ENCODE data around the gene SBF1. TPM values are rescaled to one million over a fixed set of nuclear protein-coding genes. Genes with fewer than 3 reads are reported as not detected.

The SBF1 gene
- total and polyA plus RNA-seq, 2 donors (not counting 1 experiment from before 2014, with no cell fraction given): 110 to 254 TPM

DNA sequence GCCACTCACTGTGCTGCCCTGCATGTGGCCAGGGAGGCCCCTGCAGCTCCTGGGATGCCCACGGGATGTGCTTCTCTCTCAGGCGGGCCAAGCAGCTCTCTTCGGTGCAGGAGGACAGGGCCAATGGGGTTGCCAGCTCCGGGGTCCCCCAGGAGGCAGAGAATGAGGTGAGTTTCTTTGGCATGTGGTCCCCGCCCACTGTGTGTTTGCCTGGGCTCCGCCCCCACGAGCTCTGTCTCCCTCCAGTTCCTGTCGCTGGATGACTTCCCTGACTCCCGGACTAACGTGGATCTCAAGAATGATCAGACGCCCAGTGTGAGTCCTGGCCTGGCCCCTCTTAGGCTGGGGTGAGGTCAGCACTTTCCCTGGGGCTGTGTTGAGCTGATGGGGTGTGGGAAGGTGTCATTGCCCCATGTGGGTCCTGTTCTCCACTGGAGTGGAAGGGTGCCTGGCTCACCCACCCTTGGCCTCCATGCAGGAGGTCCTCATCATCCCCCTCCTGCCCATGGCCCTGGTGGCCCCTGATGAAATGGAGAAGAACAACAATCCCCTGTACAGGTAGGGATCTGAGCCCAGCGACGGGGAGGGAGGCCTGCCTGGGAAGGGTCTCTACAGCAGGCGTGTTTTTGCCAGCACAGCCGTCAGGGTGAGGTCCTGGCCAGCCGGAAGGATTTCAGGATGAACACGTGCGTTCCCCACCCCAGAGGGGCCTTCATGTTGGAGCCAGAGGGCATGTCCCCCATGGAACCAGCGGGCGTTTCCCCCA is 42.8 kb upstream of the SBF1 start:
- DNase-seq (no peak), ATAC-seq (ENCODE audit: low read depth) (no peak)
- Histone ChIP-seq H4K20me1 (ENCODE audit: control insufficient read depth, insufficient read depth, low read length, poor library complexity, severe bottlenecking) (peaks cover 50% of the 10 kb centered on the region), H3K9me3 (ENCODE audit: control extremely low read depth in 1 of 3, control insufficient read depth in 2 of 3, insufficient read depth in 1 of 3, low read length in 2 of 3) (no peaks in the 10 kb centered on the region), H3K36me3 (replicated peaks in 1 of 2; ENCODE audit: control extremely low read depth in 1 of 2, control insufficient read depth in 1 of 2, extremely low read depth in 1 of 2, insufficient read depth in 2 of 2, low read length in 1 of 2) (peaks cover 0 to 55% of the 10 kb centered on the region in 2 experiments), H3K27me3 (replicated peaks in 1 of 4; ENCODE audit: control extremely low read depth in 1 of 4, control insufficient read depth in 3 of 4, insufficient read depth in 4 of 4, low read length in 3 of 4) (no peaks in the 10 kb centered on the region), H3K79me2 (ENCODE audit: control insufficient read depth, insufficient read depth, low read length) (peaks cover 83% of the 10 kb centered on the region), H3K27ac (ENCODE audit: low read length in 2 of 2) (no peak overlapping the region), H3K4me1 (ENCODE audit: control insufficient read depth in 2 of 2, insufficient read depth in 2 of 2, low read length in 2 of 2) (no peaks in the 10 kb centered on the region), H3K9ac (ENCODE audit: low read length) (no peak overlapping the region), H3K4me3 (ENCODE audit: control extremely low read depth in 1 of 5, extremely low read depth in 1 of 5, insufficient read depth in 1 of 5, low read depth in 2 of 5, low read length in 4 of 5) (no peak overlapping the region), H3K4me2 (replicated peaks; ENCODE audit: low read depth, low read length, poor library complexity, severe bottlenecking) (no peak overlapping the region), H2AFZ (ENCODE audit: insufficient read depth, low read depth, low read length, poor library complexity, severe bottlenecking) (no peak overlapping the region)
- peaks cover 2% of the 10 kb centered on the region for H3K4me1 Mint-ChIP-seq
- CTCF ChIA-PET: interaction anchor here (1.1 kb wide), 1 partner anchor 20 kb away, joined by 3 read pairs; no protein-coding TSS in a partner anchor
- H3K27ac Mint-ChIP-seq: no peak overlapping the region
- TF ChIP-seq, protein P1, sequence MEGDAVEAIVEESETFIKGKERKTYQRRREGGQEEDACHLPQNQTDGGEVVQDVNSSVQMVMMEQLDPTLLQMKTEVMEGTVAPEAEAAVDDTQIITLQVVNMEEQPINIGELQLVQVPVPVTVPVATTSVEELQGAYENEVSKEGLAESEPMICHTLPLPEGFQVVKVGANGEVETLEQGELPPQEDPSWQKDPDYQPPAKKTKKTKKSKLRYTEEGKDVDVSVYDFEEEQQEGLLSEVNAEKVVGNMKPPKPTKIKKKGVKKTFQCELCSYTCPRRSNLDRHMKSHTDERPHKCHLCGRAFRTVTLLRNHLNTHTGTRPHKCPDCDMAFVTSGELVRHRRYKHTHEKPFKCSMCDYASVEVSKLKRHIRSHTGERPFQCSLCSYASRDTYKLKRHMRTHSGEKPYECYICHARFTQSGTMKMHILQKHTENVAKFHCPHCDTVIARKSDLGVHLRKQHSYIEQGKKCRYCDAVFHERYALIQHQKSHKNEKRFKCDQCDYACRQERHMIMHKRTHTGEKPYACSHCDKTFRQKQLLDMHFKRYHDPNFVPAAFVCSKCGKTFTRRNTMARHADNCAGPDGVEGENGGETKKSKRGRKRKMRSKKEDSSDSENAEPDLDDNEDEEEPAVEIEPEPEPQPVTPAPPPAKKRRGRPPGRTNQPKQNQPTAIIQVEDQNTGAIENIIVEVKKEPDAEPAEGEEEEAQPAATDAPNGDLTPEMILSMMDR (IDR thresholded peaks at IDR 0.05): no peak
- TF ChIP-seq EZH2 (IDR thresholded peaks at IDR 0.05; ENCODE audit: borderline replicate concordance, insufficient read depth, low read depth, low read length, poor library complexity, severe bottlenecking): no peak
- POLR2A ChIA-PET: interaction anchor here (1.9 kb wide), 1 partner anchor 10 kb away, joined by 4 read pairs; the partner anchor contains the start of genes LMF2 and NCAPH2
- H3K4me3 Mint-ChIP-seq: no peak overlapping the region
- intact Hi-C loops (cut with micrococcal nuclease): no loop called here
- no peaks in the 10 kb centered on the region for H3K27me3 Mint-ChIP-seq
- 98% methylated on average over 19 of the region's 20 CpGs for WGBS (ENCODE audit: insufficient coverage)
- H3K9me3 Mint-ChIP-seq (ENCODE audit: insufficient read depth): no peaks in the 10 kb centered on the region

DNA sequence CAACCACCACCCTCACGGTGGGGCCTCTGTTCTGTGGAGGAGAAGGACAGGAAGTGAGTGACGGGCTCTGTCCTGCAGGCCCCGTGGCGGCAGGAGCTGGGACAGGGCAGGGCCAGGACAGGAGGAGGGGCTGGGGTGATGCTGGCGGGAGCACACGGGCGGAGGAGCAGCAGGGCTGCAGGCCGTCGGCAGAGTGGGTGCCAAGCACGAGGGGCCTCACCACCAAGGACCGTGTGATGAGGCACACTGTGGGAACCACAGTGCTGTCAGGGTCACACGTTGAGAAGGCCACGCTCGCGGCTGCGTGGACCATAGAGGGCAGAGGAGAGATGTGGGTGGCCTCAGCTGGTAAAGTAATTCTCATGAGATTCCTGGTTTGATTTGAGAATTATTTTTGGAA is 42.1 kb upstream of the SBF1 start:
- no peak overlapping the region for H3K9ac ChIP-seq (ENCODE audit: low read length)
- H3K4me3 ChIP-seq (ENCODE audit: control extremely low read depth in 1 of 5, extremely low read depth in 1 of 5, insufficient read depth in 1 of 5, low read depth in 2 of 5, low read length in 4 of 5): no peak overlapping the region
- Mint-ChIP-seq H3K27ac (no peak overlapping the region), H3K27me3 (no peaks in the 10 kb centered on the region), H3K4me3 (no peak overlapping the region), H3K9me3 (ENCODE audit: insufficient read depth) (no peaks in the 10 kb centered on the region), H3K4me1 (peaks cover 3% of the 10 kb centered on the region)
- POLR2A ChIA-PET: no interaction called here
- H2AFZ ChIP-seq (ENCODE audit: insufficient read depth, low read depth, low read length, poor library complexity, severe bottlenecking): no peak overlapping the region
- peaks cover 0 to 51% of the 10 kb centered on the region in 2 experiments for H3K36me3 ChIP-seq (replicated peaks in 1 of 2; ENCODE audit: control extremely low read depth in 1 of 2, control insufficient read depth in 1 of 2, extremely low read depth in 1 of 2, insufficient read depth in 2 of 2, low read length in 1 of 2)
- H3K9me3 ChIP-seq (ENCODE audit: control extremely low read depth in 1 of 3, control insufficient read depth in 2 of 3, insufficient read depth in 1 of 3, low read length in 2 of 3): no peaks in the 10 kb centered on the region
- DNase-seq: no peak
- H4K20me1 ChIP-seq (ENCODE audit: control insufficient read depth, insufficient read depth, low read length, poor library complexity, severe bottlenecking): peaks cover 55% of the 10 kb centered on the region
- intact Hi-C loops (cut with micrococcal nuclease): no loop called here
- CTCF ChIA-PET: no interaction called here
- no peak overlapping the region for H3K27ac ChIP-seq (ENCODE audit: low read length in 2 of 2)
- peaks cover 84% of the 10 kb centered on the region for H3K79me2 ChIP-seq (ENCODE audit: control insufficient read depth, insufficient read depth, low read length)
- WGBS (ENCODE audit: insufficient coverage): 96% methylated on average over 15 of the region's 16 CpGs
- H3K4me2 ChIP-seq (replicated peaks; ENCODE audit: low read depth, low read length, poor library complexity, severe bottlenecking): no peak overlapping the region
- no peaks in the 10 kb centered on the region for H3K4me1 ChIP-seq (ENCODE audit: control insufficient read depth in 2 of 2, insufficient read depth in 2 of 2, low read length in 2 of 2)
- no peak for TF ChIP-seq EZH2 (IDR thresholded peaks at IDR 0.05; ENCODE audit: borderline replicate concordance, insufficient read depth, low read depth, low read length, poor library complexity, severe bottlenecking)
- TF ChIP-seq, protein P1 (IDR thresholded peaks at IDR 0.05): no peak
- no peaks in the 10 kb centered on the region for H3K27me3 ChIP-seq (replicated peaks in 1 of 4; ENCODE audit: control extremely low read depth in 1 of 4, control insufficient read depth in 3 of 4, insufficient read depth in 4 of 4, low read length in 3 of 4)
- ATAC-seq (ENCODE audit: low read depth): no peak

Measured in B cell (primary cell).